NCI-H748 treated with DMSO at 0.1 percent for 48 hours (cell line): ENCODE results near the gene TSPAN7.
A peak's percentile ranks its signal among the peaks of the same experiment; 100 is the strongest.

Experiments
- DNase-seq: peaks from one replicate; lab custom pipeline; 2025; lab: John Stamatoyannopoulos, UW

The TSPAN7 gene

GRCh38 chrX:38643903-38644302 lies 82.6 kb downstream of the TSPAN7 start:
- DNase-seq: no peak

GRCh38 chrX:38646129-38646528 lies 84.8 kb downstream of the TSPAN7 start:
- DNase-seq: no peak

- no peak for DNase-seq
Measured at GRCh38 chrX:38649221-38649620, 87.9 kb downstream of the TSPAN7 start.

- no peak for DNase-seq
Measured at GRCh38 chrX:38649674-38650647, 88.6 kb downstream of the TSPAN7 start.

GRCh38 chrX:38651625-38652601 lies 90.6 kb downstream of the TSPAN7 start:
- no peak for DNase-seq

GRCh38 chrX:38652934-38653442 lies 91.6 kb downstream of the TSPAN7 start:
- no peak for DNase-seq

- no peak for DNase-seq
Measured at GRCh38 chrX:38654302-38654701, 93.0 kb downstream of the TSPAN7 start.

GRCh38 chrX:38656350-38656915 lies 95.1 kb downstream of the TSPAN7 start:
- DNase-seq: no peak

GRCh38 chrX:38657562-38657961 lies 96.2 kb downstream of the TSPAN7 start:
- DNase-seq: no peak

- DNase-seq: no peak
Measured at GRCh38 chrX:38660395-38661102, 99.2 kb downstream of the TSPAN7 start.

- DNase-seq: no peak
Measured at GRCh38 chrX:38661103-38661441, 99.7 kb downstream of the TSPAN7 start.

GRCh38 chrX:38661561-38661960 lies 100.2 kb downstream of the TSPAN7 start:
- no peak for DNase-seq

GRCh38 chrX:38662640-38663039 lies 101.3 kb downstream of the TSPAN7 start:
- no peak for DNase-seq

GRCh38 chrX:38664285-38664684 lies 102.9 kb downstream of the TSPAN7 start:
- peak; percentile 34 for DNase-seq

GRCh38 chrX:38666909-38667308 lies 105.6 kb downstream of the TSPAN7 start:
- no peak for DNase-seq

GRCh38 chrX:38668771-38669170 lies 107.4 kb downstream of the TSPAN7 start:
- DNase-seq: no peak

- DNase-seq: no peak
Measured at GRCh38 chrX:38669428-38669827, 108.1 kb downstream of the TSPAN7 start.

GRCh38 chrX:38672646-38673045 lies 111.3 kb downstream of the TSPAN7 start:
- DNase-seq: no peak

- DNase-seq: no peak
Measured at GRCh38 chrX:38675856-38676255, 114.5 kb downstream of the TSPAN7 start.

GRCh38 chrX:38678183-38678582 lies 116.8 kb downstream of the TSPAN7 start:
- DNase-seq: no peak

- DNase-seq: no peak
Measured at GRCh38 chrX:38678821-38679220, 117.5 kb downstream of the TSPAN7 start.
